Measurements from ENCODE around the gene RAB11B.

DNA sequence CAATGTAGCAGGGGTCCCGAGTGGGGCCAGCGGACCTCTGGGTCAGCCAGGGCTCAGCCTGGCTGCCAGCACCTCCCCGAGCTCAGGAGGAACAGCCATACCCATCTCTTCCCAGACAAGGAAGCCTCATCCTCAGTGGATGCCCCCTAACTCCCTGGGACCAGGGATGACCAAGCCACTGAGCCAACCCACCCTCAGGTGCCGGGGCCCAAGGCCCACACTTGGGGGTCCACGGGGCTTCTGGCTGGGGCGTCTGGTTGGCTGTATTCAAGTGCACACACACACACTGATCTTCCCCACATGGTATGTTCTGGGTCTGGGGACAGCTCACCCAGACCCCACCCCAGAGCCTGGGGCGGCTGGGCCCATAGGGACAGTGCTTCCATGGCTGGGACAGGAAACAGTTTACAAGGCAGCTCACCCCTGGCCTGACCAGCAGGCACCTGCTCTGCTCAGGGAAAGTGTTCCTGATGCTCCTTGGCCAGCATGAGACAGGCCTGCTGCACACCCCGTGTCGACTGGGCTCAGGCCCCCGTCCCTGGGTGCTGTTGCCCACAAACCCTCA is 7.7 kb downstream of the RAB11B start:
- TF ChIP-seq, protein P1, sequence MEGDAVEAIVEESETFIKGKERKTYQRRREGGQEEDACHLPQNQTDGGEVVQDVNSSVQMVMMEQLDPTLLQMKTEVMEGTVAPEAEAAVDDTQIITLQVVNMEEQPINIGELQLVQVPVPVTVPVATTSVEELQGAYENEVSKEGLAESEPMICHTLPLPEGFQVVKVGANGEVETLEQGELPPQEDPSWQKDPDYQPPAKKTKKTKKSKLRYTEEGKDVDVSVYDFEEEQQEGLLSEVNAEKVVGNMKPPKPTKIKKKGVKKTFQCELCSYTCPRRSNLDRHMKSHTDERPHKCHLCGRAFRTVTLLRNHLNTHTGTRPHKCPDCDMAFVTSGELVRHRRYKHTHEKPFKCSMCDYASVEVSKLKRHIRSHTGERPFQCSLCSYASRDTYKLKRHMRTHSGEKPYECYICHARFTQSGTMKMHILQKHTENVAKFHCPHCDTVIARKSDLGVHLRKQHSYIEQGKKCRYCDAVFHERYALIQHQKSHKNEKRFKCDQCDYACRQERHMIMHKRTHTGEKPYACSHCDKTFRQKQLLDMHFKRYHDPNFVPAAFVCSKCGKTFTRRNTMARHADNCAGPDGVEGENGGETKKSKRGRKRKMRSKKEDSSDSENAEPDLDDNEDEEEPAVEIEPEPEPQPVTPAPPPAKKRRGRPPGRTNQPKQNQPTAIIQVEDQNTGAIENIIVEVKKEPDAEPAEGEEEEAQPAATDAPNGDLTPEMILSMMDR (IDR thresholded peaks at IDR 0.05), result no peak
- TF ChIP-seq POLR2A (IDR thresholded peaks at IDR 0.05), result no peak

Data from breast epithelium (tissue), 3 donors.